Progenitor cell of endocrine pancreas (in vitro differentiated cells): ENCODE measurements around the gene GRIK2. TPM values are rescaled to one million over a fixed set of nuclear protein-coding genes. Genes with fewer than 3 reads are reported as not detected.
"Not testable (repeated sequence)": the region's sequence is repeated elsewhere in the genome, so short reads cannot be mapped to it uniquely, and the experiment has no call there.

Experiments
- DNase-seq: peaks from one replicate; pipeline ENCODE4 v3.0.0; 2021; ENCODE audit warnings: low spot score; ENCODE audit not compliant: unreplicated experiment
- H3K27ac Mint-ChIP-seq: 2 replicates; pipeline ENCODE4 v1.8.0; 2021; ENCODE audit warnings: mild to moderate bottlenecking, moderate library complexity, mixed read lengths
- H3K27me3 Mint-ChIP-seq: 2 replicates; pipeline ENCODE4 v1.8.0; 2021; ENCODE audit warnings: mixed read lengths
- H3K36me3 Mint-ChIP-seq: 2 replicates; pipeline ENCODE4 v1.8.0; 2022; ENCODE audit warnings: mixed read lengths; ENCODE audit not compliant: insufficient read depth
- H3K4me1 Mint-ChIP-seq: 2 replicates; pipeline ENCODE4 v1.8.0; 2021; ENCODE audit warnings: low read depth, mixed read lengths
- H3K4me3 Mint-ChIP-seq: 2 replicates; pipeline ENCODE4 v1.8.0; 2021; ENCODE audit warnings: low read depth, mild to moderate bottlenecking, moderate library complexity, mixed read lengths
- H3K9me3 Mint-ChIP-seq: 2 replicates; pipeline ENCODE4 v1.8.0; 2021; ENCODE audit warnings: low read depth, mixed read lengths
- CTCF ChIP-seq: fragments of 200-600 bp; sonication (generic); IDR thresholded peaks from one replicate; pipeline ENCODE4 v1.5.0; 2021; ENCODE audit warnings: antibody characterized with exemption, mild to moderate bottlenecking; ENCODE audit not compliant: unreplicated experiment
- total RNA-seq: library from RNA; stranded (reverse); gene quantifications from 2 replicates; pipeline ENCODE4 v1.2.1, GENCODE V29; 2021

GRIK2 gene
- total RNA-seq, 1 donor from 2014 or later: 6.3 TPM

GRCh38 chr6:101365181-101365580 is 28.3 kb upstream of the GRIK2 start:
- H3K27ac Mint-ChIP-seq: no peak overlapping the region
- no peaks in the 10 kb centered on the region for H3K36me3 Mint-ChIP-seq
- no peaks in the 10 kb centered on the region for H3K4me1 Mint-ChIP-seq
- no peak overlapping the region for H3K4me3 Mint-ChIP-seq
- no peak for DNase-seq
- no peaks in the 10 kb centered on the region for H3K27me3 Mint-ChIP-seq
- no peaks in the 10 kb centered on the region for H3K9me3 Mint-ChIP-seq
- TF ChIP-seq CTCF: no peak

DNA sequence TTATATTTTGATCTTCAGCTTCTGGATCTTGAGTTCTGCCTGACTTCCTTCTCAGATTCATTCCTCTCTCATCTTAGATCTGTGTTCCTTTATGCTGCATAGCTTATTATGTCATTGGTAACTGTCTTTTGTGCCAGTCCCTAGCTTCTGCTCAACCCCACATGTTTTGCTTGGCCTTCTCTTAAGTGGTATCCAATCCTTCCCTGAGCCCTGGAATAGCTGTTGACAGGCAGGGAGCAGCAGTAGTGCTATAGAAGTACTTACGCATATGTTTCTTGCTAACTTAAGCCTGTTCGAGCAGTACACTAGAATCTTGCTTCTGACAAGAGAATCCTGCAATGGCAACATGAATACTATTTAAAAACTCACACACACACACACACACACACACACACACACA is 13.6 kb upstream of the GRIK2 start:
- Mint-ChIP-seq H3K27me3 (peaks cover 12% of the 10 kb centered on the region), H3K36me3 (no peaks in the 10 kb centered on the region), H3K27ac (no peak overlapping the region), H3K4me3 (no peak overlapping the region), H3K9me3 (no peaks in the 10 kb centered on the region), H3K4me1 (no peaks in the 10 kb centered on the region)
- TF ChIP-seq CTCF: no peak
- DNase-seq: no peak

DNA sequence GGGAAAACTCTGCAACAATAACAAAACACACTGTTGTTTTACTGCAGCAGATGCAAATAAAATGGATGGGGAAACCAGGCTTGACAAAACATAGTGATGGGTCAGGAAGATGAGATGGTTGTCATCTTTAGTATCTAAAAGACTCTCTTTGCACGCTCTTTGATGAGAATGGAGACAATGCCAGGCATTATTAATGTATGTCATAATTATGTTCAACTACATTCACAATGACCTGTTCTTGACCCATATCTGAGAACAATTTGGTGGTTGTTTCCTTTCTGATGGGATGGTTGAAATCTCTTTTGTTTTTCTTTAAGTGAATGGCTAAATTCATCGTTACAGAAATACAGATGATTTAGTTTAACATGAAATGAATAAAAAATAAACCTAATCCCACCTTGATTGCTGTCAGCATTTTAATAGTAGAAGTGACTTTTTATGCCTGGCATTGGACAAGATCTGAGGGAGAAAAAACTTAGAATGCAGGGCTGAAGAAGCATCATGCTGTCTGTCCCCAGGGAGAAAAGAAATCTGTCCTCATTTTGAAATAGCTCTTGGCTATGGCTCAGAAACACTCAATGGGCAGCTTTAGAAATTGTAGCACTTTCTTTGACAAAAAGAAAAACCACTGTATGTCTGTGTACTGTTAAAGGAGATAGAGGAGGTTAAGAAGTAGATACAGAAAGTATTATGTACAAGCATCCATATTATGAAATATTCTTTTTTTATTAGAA is 12.4 kb upstream of the GRIK2 start:
- H3K36me3 Mint-ChIP-seq: no peaks in the 10 kb centered on the region
- no peaks in the 10 kb centered on the region for H3K9me3 Mint-ChIP-seq
- no peak overlapping the region for H3K4me3 Mint-ChIP-seq
- TF ChIP-seq CTCF: no peak
- H3K27ac Mint-ChIP-seq: no peak overlapping the region
- no peak for DNase-seq
- H3K4me1 Mint-ChIP-seq: no peaks in the 10 kb centered on the region
- peaks cover 5% of the 10 kb centered on the region for H3K27me3 Mint-ChIP-seq

GRCh38 chr6:101383747-101384146 is 9.8 kb upstream of the GRIK2 start:
- not testable (repeated sequence) for DNase-seq, H3K4me1 Mint-ChIP-seq, H3K9me3 Mint-ChIP-seq, H3K27ac Mint-ChIP-seq, H3K36me3 Mint-ChIP-seq, H3K4me3 Mint-ChIP-seq
- peaks cover 13% of the 10 kb centered on the region for H3K27me3 Mint-ChIP-seq

- Mint-ChIP-seq H3K4me3 (no peak overlapping the region), H3K27me3 (peaks cover 42% of the 10 kb centered on the region), H3K9me3 (no peaks in the 10 kb centered on the region), H3K36me3 (no peaks in the 10 kb centered on the region), H3K4me1 (no peaks in the 10 kb centered on the region), H3K27ac (no peak overlapping the region)
- DNase-seq: no peak
- peak; percentile 62 for TF ChIP-seq CTCF
These were observed 6.5 kb upstream of the GRIK2 start for GRCh38 chr6:101386982-101387381.
